ENCODE measurements around the gene ATG5.

DNA sequence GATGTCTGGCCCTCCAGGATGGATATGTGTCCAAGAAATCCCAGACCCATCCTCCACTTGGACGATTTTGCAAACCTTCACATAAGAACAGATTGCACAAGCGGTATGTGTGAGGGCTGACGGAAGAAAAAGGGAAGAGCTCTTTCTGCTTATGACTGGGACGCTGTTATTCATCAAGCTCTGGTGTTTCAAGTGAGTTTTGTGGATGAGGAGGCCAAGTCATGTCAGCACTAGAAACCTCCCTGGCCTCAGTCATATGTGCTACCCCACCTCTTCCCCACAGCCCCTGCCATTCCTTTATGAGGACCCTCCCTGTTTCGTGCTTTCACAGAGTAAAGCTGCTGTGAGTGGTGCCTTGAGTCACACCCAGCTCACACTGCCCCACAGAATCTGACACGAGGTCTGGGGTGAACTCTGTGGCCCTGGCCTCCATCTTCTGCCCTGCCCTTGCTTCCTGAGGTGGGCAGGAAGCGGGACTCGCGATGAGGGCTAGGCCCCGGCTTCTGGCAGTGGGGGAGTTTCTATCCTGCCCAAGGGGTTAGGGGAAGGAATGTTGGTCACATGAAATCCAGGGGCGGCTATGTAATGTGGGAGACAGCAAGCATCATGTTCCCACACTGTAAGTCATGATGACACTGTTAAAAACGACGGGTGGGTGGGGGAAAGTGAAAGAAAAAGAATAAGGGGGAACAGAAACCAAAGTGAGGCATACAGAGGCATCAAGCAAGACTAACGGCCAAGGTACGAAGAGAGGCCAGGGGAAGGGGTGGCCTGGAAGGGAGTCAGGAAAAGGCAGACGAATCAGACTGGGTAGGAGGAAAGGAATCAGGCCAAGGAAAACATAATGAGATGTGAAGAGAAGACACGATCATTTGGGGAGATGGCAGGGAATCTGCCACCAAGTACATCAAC lies 161.3 kb downstream of the ATG5 start:
- TF ChIP-seq POLR2AphosphoS5 (IDR thresholded peaks at IDR 0.05; ENCODE audit: low read depth, low read length) (peak; percentile 45), TAF1 (IDR thresholded peaks at IDR 0.05; ENCODE audit: borderline replicate concordance, low read depth, low read length) (0 out of 2 replicates have a peak, but pooled peaks have one; percentile 34)

Data from GM12892 (cell line).